ENCODE measurements around the gene C16orf95.

C16orf95 gene

DNA sequence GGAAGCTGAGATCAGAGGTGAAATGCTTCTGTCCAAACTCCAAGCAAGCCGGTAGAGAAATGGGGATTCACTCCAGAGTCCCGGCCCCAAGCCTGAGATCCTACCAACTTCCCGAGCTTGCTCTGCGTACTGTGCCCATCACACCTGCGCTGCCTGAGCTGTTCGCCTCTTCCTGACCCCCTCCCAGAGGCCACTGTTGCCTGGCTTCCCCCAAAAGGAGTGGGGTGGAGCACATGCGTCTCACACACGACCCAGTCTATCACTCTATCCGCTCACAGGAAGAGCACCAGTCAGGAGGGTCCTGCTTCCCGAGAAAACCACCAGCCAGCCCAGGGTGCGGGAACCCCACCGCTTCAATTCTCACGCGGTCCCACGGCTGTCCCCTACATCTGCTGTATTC is 13.5 kb upstream of the C16orf95 start:
- no peak for DNase-seq

DNA sequence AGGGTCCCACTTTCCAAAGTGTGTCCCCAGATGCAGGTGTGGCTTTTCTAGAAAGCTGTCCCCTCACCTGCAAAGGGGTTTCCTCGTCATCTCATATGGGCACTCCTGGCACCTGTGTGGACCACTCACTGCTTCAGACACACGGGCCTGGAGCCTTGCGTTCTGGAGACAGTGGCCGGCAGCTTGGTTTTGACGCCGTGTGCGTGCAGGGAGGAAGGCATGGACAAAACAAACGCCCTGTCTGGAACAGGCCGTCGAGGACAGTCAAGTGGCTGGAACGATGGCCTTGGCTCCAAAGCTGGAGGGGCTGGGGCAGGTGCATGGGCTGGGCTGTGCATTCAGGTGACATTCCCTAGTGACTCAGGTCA is 13.0 kb upstream of the C16orf95 start:
- DNase-seq, result no peak

DNA sequence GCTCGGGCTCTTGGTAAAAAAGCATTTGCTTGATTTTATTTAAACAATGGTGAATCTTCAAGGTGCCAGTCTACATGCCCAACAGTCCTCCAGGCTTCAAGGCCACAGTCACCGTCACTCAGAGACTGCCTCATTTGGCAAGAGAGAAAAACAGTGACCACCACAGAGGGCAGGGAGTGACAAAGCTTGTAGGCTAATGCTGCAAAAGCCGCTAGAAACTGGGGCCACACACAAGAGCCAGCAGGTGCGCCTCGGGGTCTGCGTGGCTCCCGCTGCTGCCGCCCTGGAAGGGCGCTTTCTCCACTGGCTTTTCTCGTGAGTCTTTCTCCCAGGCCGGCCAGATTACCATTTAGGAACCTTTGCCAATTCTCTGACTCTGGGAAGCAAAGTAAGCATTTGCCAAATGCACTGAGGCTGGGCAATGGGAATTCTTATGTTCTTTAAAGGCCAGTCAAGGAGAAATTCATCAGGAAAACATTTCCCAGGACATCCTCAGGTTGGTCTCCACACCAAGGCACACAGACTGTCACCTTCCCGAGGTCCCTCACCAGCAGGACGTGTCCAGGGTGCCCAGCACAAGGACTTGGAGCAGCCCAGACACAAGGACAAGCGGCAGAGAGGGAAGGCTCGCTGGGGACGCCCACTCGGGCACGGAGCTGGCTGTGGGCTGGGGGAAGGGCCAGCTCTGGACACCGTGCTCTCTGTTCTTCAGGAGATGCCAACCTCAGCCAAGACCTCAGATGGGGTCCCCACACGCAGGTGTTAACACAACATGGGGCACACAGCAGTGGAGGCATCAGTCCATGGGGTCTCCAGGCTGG is 12.5 kb upstream of the C16orf95 start:
- DNase-seq, result no peak

DNA sequence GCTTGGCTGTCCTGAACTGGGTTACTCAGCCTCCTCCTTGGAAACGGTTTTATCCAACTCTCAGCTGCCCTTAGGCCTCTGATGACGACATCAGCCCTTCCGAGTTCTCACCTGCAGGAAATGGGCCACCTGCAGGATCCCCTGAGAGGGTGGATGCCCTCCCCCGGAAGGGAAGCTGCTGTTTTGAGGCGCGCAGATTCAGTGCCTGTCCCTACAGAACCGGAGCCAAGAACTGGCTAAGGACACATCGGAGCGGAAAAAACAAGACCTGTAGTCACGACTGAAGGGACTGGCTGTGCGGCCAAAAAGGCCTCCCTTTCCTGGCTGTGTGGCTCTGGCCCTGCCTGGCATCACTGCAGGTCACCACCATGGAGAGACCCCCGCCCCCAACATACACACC is 11.7 kb upstream of the C16orf95 start:
- no peak for DNase-seq

DNA sequence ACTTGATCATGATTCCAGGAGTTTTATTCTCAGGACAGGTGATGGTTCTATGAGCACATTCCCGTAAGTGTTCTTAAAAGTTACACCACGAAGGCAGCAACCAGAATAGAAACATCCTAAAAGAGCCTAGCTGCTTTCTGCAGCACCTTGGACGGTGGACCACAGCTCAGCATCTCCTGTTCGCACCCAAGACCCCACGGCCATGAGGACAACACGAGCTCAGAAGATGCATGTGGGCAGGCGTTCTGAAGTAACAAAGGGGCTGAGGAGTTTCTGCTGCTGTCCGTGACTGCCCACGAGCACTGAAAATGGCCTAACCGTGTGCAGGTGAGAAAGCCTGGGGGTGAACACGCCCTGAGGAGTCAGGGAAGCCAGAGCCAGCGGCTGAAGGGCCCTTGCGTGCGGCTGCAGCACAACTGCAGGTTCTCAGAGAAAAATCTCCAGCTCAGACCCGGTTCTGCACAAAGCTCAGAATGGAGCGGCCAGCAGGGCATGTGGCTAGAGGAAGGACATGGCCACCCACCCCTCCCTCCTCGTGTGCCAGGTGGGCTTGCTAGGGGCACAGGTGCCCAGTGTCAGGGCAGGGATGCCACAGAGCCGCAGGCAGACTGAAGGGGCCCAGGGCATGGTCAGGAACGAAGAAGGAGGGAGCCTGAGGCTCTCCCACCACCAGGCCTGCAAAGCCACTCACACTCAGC is 10.8 kb upstream of the C16orf95 start:
- no peak for DNase-seq

DNA sequence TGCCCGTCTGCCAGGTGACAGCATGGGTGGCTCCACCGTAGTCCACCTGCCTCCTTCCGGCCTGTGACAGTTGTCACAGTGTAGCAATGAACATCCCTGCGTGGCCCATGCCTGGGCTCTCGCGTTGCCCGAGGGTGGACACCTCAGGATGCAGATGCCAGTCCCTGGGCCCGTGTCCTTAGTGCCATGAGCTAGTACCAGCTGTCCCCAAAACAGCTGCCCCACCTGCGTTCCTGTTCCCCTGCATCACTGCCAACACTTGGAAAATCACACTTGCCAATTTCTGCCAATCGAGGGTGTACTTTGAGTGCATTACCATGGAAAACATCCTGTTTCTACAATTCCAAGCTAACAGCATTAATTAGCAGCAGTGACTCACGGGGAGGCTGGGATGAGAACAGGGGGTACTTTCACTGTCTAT is 9.0 kb upstream of the C16orf95 start:
- no peak for DNase-seq

DNA sequence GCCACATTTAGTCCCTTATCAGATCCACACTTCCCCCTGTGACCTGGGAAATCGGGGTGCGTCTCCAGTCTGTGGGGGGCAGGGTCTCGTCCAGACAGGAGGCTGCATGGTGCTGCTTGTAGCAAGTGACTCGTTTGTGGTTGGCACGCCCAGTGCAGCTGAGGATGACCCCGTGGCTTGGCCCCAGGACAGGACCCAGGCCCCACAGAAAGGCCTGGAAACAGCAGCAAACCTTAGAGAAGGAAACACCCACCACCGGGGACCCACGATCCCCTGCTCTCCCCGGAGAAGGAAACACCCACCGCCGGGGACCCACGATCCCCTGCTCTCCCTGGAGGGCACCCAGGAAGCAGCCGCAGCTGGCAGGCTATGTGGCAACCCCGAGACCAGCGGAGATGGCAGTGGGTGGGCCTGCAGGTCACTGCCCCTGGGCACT is 8.2 kb upstream of the C16orf95 start:
- DNase-seq, result no peak

DNA sequence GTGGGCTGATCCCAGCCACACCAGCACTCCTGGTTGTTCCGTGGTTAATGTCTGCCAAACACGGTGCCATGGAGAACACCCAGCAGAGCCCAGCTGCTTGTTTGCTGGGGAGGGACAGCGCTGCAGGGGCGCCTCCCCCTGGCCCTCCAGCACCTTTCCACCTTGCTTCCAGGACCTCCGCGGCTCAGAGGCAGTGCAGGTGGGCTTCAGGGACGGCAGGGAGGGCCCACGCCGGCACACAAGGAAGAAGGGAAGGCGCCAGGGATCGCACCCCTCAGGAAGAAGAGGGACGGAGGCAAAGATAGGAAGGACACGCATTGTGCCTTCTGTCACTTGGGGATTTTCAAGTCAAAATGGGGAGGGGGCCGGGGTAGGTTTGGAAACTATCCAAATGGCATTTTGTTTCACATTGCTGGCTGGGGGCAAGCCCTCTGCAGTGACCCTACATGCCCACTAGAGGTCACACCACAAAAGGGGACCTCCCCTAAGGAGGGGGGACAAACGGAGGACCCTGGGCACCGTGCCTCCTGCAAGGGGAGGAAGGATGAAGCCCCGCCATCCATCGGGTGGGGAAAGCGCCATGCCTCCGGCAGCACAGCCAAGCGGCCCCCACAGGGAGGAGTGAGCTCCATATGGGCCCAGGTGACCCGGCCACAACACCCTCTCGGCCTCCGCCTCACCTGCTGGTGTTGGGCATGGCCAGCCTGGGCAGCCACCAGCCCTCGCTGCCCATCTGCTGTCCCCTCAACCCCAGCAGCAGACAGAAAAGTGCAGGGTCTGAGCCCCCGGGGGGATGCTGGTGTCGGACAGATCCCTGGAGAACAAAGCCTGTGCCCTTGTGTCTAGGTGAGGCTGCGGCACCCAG is 7.5 kb upstream of the C16orf95 start:
- DNase-seq, result peak; percentile 16

DNA sequence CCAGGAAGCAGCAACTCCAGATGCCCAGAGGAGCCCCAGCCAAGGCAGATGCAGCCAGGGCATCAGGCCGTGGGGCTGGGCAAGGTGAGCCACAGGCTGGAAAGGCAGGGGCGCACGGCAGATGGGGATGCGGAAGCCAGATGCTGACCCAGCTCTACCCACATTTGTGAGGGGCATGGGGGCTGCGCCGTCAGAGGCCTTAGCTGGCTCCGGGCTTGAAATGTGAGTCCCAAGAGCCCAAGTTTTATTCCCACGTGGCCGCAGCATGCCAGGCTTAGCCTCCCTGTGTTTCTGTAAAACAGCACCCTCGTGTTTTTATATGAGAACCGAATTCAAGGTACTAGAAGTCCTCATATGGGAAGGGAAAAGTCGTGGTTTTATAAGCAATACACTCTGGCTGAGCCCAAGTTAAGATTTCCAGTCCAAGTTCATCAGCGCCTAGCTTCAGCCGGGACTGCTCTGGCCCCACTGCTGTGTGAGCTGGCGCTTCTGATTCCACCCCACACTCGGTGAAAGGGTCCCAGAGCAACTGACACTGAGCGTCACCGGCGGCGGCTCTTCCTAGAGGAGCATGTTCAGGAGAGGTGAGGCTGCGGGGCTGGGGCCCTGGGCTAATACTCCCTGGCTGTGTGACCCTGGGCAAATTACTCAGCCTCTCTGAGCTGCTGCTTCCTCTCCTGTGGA is 6.7 kb upstream of the C16orf95 start:
- no peak for DNase-seq

DNA sequence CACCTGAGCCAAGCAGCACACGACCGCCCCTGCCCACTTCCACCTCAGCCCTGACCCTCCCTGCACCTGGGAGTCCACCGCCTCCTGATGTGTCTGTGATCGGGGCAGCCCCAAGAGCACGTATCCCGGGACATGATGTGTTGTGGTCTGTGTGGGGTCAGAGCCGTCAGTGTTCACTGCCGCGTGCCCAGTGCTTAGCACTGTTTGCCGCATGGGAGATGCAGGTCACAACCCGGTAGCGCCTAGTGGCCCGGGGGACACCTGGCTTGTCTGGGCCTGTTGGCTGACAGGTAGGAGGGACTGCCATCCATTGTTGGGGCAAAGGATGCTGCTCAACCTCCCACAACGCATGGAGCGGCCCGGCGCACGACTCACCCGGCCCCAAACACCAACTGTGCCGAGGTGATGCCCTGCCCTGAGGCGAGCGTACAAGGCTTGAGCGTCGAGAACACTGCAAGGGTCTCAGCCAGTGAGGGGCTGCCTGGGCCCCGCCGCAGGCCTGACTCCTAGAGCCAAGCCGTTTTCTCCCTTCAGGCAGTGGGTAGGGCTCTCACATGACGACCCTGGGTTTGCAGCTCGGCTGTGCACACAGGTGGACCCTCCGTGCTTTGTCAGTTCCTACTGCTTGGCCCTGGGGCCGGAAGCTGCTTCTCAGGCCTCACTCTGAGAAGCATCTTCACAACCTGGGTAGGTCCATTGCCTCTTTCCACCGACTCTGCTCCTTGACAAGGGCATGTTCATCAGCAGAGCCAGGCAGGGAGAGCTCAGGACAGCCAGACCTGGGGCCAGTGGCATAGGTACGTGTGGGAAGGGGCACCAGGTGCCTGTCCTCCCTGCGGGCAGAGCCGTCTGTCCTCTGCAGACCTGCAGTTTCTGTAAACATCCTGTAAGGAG is 5.9 kb upstream of the C16orf95 start:
- no peak for DNase-seq

DNA sequence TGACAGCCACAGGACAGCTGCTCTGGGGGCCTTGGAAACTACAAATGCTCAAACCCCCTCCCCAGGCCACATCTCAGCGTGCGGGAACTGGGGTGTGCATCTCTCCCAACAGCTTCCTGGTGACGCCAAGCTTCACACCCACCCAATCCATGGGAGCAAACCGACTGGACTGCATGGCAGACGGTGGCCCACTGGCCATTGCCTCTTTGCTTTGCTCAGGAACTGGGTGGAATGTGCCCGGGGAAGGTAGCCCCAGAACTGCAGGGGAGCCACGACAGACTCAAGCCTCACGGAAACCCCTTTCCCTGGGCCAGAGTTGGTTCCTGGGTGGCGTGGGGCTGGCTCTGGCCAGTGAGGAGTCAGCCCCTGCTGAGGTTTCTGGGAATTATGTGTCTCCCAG is 5.2 kb upstream of the C16orf95 start:
- DNase-seq, result no peak

DNA sequence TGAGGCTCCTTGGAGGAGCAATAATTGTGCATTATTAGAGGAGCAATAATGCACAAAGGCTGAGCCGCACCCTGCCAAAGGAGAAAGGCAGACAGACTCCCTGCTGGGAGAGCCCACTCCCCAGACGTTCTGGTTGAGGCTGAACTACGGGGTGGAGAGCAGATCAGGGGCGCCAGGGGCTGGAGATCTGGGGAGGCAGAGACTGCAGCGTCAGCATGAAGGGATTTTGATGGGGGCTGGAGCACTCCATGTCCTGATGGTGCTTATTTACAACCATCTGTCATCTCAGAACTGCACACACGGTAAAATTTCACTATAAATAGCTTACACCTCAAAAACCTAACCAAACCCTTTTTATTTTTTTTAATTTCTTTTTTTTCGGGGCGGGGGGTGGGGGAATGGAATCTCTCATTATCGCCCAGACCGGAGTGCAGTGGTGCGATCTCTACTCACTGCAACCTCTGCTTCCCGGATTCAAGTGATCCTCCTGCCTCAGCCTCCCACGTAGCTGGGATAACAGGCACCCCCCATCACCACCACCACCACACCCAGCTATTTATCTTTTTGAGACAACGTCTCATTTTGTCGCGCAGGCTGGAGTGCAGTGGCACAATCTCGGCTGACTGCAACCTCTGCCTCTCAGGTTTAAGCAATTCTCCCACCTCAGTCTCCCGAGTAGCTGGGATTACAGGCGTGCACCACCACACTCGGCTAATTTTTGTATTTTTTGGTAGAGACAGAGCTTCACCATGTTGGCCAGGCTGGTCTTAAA is 4.3 kb upstream of the C16orf95 start:
- DNase-seq, result no peak

DNA sequence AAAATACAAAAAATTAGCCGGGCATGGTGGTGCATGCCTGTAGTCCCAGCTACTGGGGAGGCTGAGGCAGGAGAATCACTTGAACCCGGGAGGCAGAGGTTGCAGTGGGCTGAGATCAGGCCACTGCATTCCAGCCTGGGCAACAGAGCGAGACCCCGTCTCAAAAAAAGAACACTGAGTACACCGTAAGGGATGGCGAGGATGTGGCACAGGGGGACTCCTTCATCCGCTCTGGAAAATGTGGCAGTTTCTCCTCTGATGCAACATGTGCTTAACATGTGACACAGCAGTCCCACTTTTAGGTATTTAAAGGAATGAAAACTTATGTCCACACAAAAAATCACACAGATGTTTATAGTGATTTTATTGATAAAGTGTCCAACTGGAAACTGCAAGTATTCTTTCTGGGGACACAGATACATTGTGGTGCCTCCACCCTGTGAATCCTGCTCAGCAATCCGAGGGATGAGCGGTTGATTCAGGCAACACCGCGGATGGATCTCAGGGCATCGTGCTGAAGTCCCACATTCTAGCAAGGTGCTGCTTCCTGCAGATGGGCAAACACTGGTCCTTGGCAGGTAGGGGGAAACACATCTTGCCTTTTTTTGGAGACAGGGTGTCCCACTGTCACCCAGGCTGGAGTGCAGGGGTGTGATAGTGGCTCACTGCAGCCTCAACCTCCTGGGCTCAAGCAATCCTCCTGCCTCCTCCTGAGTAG is 3.5 kb upstream of the C16orf95 start:
- DNase-seq, result no peak

DNA sequence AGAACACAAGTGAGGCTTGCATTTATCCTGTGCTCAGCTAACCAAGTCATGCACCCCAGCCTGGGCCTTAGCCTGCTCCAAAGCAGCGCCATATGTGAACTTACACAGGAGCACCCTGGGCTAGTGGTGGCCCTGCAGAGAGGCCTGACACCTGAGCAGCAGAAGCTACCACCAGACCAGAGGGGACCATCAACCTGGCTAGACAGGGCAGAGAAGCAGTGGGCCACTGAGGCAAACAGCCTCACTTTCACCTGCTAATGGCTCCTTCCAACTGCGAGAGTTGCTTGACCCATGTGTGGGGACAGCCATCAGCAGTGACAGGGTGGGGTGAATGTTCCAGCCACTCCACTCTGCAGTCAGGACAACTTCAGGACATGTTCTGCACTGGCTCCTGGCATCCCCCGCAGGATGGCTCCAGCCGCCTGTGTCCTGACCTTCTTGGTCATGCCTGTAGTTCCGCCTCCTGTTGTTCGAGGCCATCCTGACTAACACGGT is 2.9 kb upstream of the C16orf95 start:
- no peak for DNase-seq

DNA sequence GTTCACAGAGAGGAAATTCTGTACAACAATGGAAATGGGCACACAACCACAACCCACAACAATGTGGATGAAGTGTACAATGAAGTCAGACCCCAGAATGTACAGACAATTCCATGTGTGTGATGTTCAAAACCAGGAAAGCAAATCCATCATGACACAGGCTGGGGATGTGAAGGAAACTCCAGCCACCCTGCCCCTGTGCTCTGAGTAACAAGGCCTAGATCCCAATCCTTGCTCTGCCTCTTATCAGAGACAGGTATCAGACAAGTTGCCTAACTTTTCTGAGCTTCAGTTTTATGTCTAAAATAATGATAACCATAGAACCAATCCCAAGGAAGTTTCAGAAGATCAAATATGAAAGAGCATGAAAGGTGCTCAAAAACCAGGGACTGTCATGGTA is 1.8 kb upstream of the C16orf95 start:
- DNase-seq, result no peak

DNA sequence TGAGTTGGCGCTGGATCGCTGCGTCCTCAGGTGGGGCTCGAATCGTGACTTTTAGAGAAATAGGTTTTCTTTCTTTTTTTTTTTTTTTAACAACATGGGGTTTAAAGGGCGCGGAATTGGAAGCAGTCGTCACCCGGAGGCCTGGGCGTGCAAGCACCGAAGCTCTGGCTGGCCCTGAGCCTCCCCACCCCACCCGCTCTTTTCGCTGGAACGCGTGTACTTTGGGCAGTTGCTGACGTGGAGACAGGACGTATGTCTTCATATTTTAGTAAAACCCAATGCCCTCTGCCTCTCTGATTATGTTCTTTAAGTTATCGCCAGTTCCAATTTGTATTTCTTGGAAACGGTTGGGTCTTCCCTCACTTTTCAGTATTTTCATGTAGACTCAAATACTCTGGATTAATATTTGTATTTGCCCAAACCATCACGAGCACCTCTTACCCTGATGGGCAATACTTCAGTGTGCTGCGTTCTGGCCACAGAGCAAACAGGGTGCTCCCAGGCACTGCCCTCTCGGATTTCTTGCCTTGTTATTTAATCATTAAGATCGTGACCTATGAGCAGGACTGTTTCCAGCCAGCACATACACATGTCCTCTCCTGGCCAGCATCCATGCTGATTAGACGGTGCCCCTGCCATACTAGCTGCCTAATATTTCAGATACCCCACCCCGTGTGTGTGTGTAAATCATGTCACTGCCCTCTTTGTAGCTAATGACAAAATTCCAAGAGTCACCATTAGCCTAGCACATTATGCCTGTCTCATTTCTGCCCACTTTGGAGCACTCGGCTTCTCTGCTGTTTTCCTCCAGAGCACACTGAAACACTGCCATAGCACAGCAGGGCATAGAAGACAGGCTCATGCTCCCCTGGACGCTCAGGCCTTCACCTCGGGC is 805 bp upstream of the C16orf95 start:
- DNase-seq, result no peak

DNA sequence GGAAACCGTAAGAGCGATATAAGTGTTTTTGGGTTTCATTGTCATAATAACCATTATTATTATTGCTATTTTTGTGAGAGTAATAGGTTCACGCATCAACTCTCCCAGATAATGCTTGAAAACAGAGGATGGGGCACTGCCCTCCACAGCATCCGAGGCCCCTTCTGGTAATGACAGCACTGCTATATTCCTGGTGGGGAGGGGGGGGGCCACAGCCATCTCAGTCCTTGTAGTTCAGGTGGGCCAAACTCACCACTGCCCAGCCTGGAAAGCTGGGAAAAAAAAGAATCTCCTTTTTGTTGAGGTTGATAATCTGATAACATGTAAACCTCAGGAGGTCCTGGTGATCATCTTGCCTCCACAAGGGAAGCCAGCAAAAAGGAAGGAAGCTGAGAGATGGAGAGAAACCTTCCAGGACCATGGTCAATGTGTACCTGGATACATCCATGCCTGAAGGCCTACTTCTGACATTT is 706 bp downstream of the C16orf95 start:
- no peak for DNase-seq

DNA sequence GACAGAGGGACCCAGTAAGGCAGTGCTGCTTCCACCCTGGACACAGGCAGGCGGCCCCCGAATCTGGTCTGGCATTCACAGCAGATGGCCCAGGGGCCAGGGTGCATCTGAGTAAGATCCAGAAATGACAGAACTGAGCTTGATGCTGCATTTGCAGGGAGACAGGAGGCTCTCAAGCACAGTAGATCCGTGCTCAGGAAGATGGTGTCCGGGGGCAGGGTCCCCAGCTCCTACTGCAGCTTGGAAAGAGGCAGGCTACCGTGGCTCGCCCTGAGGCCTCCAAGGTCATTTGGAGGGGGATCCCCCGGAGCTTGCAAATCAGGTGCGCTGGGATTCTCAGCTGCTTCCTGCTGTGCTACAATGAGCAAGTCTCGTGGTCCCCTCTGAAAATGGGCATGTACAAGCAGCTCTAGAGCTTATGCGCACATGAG is 2.2 kb downstream of the C16orf95 start:
- DNase-seq, result no peak

DNA sequence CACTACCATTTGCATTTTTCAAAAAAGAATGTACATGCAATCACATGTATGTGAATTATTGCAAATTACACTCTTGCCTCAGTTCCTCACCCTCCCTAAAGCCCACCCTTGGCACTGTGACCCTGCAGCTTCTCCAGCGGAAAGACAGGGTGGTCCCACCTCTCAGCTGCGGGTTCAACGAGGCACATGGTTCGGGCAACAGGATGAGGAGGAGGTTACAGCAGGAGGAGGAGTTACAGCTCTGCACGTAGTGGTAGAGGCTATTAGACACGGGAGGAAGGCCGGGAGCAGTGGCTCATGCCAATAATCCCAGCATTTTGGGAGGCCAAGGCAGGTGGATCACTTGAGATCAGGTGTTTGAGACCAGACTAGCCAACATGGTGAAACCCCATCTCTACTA is 5.2 kb downstream of the C16orf95 start:
- DNase-seq, result no peak
